Cardiac fibroblast (primary cell): ENCODE measurements around the gene PKHD1.

Source experiments
- DNase-seq, 2 donors: peaks; one replicate each; pipeline versions ENCODE4 v3.0.0 to v3.0.0-alpha.2; 2010; ENCODE audit warnings: low read depth in 2 of 2
- H3K4me3 ChIP-seq, 2 donors: replicated peaks in 1 of 2; 1 replicate in 1 of 2; 2 replicates in 1 of 2; pipeline ENCODE4 v1.5.1; 2011; ENCODE audit warnings: low read depth in 2 of 2, low read length in 2 of 2, mild to moderate bottlenecking in 2 of 2, moderate library complexity in 1 of 2
- TF ChIP-seq, protein P1 (sequence below): IDR thresholded peaks from one replicate; pipeline ENCODE4 v1.5.1; 2011; ENCODE audit warnings: low read depth, mild to moderate bottlenecking, low read length, inconsistent platforms

The PKHD1 gene

DNA sequence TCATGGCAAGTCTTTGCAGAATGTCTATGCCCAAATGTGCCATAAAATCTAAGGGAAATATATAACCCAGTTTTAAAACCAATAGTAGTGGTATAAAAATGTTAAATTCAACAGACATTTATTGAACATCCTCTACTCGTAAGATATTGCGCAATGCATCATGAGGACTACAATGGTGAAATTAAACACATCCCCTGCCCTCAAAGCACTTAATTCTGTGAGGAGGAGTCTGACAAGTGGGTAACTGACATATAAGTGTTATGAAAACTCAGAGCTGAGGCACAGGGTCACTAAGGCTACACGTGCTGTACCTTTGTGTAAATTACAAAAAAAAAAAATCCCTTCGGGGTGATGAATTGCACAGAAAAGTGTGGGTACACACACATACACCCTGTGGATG lies 6.2 kb downstream of the PKHD1 start:
- H3K4me3 ChIP-seq = no peak overlapping the region
- no peak for DNase-seq
- TF ChIP-seq, protein P1, sequence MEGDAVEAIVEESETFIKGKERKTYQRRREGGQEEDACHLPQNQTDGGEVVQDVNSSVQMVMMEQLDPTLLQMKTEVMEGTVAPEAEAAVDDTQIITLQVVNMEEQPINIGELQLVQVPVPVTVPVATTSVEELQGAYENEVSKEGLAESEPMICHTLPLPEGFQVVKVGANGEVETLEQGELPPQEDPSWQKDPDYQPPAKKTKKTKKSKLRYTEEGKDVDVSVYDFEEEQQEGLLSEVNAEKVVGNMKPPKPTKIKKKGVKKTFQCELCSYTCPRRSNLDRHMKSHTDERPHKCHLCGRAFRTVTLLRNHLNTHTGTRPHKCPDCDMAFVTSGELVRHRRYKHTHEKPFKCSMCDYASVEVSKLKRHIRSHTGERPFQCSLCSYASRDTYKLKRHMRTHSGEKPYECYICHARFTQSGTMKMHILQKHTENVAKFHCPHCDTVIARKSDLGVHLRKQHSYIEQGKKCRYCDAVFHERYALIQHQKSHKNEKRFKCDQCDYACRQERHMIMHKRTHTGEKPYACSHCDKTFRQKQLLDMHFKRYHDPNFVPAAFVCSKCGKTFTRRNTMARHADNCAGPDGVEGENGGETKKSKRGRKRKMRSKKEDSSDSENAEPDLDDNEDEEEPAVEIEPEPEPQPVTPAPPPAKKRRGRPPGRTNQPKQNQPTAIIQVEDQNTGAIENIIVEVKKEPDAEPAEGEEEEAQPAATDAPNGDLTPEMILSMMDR = no peak

DNA sequence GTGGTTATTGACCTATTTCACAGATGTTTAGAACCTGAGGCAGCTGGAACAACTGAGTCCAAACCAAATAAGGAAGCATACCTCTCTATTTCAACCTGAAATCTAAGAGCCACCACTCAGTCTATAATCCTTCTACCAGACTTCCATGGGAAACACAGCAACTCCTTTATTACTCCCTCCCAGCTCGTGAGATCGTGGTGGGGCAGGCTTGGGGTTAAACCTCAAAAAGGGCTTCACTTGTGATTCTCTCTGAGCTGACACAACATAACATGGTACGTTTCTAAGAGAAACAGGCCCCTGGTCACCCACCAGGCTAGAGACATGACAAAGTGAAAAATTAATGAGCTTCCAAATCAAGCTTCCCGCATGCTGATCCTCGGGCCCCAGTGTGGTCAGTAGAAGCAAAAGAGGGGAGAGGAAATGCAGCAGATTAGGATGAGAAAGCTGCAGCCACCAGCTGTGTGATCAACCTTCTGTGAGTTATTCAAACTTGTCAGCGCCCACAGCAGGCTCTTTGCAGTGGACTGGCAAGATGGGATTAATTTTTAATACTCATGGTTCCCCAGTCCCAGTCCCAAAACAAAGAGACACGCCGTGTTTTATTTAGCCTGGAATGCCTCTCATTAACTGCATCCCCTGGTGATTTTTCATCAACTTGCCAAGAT lies 9.3 kb downstream of the PKHD1 start:
- no peak overlapping the region for H3K4me3 ChIP-seq
- TF ChIP-seq, protein P1 = no peak
- DNase-seq = no peak

DNA sequence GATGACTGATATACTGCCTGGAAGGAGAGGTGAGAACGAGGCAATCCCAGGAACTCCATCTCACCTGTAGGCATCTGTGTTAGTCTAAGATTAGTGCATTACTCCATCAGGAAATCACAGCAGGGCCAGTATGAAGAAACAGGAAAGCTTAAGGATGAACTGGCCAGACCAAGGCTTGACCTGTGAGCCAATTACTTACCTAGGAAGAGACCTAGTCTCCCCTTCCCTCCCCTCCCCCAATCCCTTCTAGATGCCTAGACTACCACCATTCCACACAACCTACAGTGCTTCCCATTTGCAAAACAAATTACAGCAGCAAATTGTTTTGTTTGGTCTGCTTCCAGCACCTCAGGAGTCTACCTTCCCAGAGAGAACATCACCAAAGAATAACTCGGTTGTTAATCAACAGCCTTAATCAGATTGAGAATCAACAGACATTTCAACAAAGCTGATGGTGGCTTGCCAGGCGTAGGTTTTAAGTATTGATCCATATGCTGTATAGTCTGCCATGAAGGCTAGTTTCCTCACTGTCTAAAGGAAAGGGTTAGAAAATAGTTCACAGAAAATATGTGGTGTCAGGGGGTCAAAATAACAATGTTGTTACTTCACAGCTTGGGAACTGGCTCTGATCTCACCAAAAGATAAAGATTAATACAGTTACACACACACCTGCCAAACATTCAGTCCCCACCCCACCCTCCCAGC lies 10.1 kb downstream of the PKHD1 start:
- TF ChIP-seq, protein P1 = no peak
- no peak for DNase-seq
- H3K4me3 ChIP-seq = no peak overlapping the region

DNA sequence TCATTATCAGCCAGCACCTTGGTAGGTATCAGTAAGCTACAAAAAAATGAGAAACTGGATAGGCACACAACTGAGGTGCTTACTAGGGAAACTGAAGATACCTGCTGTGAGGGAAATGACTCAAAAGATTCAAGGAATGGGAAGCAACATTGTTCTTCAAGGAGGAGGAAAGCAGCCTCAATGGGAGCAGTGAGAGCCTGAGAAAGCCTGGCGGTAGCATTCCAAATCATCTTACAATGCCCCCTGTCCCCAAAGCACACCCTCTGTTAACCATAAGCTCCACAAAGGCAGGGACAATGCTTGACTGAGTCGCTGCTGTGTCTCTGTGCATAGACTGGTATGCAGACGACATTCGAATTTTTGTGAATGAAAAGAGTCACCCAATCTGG lies 10.6 kb downstream of the PKHD1 start:
- H3K4me3 ChIP-seq = no peak overlapping the region
- DNase-seq = no peak
- TF ChIP-seq, protein P1 = no peak

DNA sequence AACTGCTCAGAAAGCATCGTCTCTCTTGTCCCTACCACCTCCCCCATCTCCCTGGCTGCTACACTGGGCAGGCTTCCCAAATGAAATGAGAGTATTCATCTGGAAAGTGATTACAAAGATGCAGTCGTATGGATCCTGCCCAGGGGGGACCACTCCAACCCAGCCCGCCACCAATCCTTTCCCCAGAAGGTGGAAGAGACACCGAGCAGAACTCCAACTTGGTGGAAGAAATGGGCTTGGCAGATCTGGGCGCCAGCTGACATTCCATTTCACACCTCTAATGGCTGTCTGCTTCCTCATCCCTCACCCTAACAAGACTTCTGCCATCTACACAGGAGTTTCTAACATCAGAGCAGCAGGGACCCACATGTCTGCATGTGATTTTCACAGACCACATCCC lies 12.7 kb downstream of the PKHD1 start:
- H3K4me3 ChIP-seq = no peak overlapping the region
- DNase-seq = no peak
- TF ChIP-seq, protein P1 = no peak

GRCh38 chr6:52074155-52074554 lies 13.3 kb downstream of the PKHD1 start:
- no peak overlapping the region for H3K4me3 ChIP-seq
- TF ChIP-seq, protein P1 = no peak
- no peak for DNase-seq
